Stimulated activated CD4-positive, alpha-beta T cell treated with anti-CD3 and anti-CD28 coated beads, Interleukin-2, amount 100 ng/mL, for 4 hours (primary cell): ENCODE results near the gene TMC6.
"Not testable (repeated sequence)": the region's sequence is repeated elsewhere in the genome, so short reads cannot be mapped to it uniquely, and the experiment has no call there.

Experiments used
- DNase-seq: peaks from one replicate; pipeline ENCODE4 v3.0.0-alpha.2; 2020; ENCODE audit warnings: low read depth

Gene TMC6

DNA sequence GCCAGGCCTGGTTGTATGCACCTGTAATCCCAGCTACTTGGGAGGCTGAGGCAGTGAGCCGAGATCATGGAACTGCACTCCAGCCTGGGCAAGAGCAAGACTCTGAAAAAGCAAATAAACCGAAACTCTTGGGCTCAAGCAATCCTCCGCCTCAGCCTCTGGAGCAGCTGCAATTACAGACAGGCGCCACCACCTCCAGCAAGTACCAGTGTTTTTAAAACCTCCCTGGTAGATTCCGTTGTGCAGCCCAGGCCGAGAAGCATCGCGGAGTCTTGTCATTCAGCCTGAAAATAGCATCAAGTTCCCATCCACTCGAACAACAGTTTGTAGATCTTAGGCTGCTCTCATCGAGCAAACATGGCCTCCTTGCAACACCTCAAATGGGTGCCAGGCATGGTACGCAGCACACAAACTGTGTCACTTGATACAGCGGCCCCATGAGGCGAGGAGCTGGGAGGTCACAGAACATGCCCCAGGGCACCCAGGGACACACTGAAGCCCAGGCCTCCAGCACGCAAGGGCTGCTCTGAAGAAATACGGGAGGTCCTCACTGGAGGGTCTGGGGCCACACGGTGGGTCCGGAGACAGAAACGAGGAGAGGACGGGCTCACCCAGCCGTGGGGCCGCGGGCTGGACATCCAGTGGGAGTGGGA lies 18.1 kb downstream of the TMC6 start:
- no peak for DNase-seq

DNA sequence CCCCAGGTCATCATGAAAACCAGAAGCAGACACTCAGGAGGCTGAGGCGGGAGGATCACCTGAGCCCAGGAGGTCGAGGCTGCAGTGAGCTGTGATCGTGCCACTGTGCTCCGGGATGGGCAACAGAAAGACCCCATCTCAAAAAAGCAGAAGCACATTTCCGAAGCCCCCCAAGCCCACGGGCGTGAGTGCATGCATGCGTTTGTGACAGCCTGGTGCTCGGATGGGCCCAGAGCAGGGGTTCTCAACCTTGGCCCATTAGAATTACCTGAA lies 19.1 kb downstream of the TMC6 start:
- DNase-seq, result no peak

DNA sequence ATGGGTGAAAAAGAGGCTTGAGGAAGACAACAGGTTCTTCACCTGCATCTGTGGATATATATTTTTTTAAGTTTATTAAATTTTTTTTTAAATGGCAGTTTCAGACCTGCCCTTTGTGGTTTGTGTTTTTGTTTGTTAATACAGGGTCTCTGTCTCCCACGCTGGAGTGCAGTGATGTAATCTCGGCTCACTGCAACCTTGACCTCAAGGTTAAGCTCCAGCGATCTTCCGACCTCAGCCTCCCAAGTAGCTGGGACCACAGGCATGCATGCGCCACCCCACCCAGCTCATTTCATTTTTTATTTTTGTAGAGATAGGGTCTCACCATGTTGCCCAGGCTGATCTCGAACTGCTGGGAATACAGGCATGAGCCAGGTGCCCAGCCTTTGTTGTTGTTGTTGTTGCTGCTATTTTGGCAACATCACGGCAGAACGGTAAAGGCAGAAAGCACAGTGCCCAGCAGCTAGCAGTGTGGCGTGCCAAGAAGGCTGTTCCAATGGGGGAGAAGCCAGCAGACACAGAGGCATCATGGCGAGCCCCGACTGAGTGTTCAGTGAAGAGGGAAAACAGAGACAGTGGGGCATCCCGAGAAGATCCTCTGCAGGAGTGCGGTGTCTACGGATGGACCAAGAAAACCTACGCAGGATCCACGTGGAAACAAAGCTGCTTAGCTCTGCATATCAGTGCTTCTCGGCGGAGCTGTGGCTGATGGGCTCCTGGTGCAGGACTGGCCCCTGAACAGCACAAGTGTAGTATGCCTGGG lies 19.6 kb downstream of the TMC6 start:
- no peak for DNase-seq

DNA sequence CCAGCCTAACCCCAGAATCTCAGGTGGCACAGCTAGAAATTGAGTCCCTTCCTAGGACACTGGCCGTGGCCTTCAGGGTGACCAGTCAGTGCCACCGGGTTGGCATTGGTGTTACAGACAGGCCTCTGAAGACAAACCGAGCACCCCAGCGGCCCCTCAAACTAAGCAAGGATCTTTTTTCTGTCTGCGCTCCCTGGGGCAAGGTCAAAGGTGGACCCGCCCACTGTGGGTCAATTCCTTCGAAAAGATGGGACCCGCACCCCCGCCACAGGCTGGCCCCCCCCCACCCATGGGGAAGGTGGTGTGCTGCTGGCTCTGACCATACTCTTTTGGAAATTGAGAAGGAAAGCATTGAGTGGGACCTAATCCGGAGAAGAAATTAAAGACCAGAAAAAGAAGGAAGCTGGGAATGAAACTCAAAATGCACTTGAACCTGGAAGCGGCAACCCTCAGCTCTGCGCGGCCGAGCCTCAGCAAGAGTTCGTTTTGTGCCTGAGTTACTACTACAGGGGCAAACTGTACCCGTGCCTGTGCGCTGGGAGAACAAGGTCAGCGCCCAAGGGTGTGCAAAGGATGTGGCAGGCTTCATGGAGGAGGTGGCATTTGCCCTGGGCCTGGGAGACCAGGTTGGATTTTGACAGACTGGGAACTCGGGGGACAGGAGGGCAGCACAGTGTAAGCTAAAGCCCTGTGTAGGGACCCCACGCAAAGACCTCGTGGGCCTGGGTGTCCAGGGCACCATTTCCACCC lies 20.4 kb downstream of the TMC6 start:
- DNase-seq, result no peak

DNA sequence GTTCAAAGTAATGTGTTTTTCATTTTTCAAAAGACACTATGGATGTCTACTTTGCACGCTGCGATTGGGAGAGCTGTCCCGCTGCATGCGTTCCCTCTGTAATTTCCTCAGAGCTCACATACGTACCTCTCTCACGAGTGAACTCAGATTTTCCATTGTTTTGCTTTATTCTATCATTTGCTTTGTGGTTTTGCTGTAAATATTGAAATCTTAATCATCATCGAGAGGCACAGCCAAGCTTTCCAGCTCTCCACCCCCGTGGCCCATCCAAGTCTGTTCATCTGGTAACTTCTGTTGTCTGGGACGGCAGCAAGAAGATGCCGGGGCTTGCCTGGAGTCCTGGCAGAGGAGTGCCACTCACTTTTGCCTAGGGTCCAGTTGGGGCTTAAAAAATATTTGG lies 21.1 kb downstream of the TMC6 start:
- DNase-seq, result no peak

DNA sequence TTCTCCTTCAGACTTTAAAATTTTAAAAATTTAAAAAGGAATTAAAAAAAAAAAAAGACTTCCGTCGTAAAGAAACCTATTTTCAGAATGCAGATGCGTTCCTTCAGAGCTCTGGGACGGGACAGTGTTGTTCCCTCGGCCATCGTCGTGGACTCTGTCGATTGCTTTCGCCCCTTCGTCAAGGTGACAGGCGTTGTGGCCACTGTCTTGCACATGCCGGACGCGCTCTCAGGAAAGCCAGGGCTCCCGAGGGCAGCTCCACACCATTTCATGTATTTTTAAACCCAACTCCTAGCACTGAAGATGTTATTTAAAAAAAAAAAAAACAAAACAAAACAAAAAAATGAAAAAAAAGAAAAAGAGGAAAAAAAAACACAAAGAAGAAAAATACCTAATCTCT lies 22.3 kb downstream of the TMC6 start:
- no peak for DNase-seq

DNA sequence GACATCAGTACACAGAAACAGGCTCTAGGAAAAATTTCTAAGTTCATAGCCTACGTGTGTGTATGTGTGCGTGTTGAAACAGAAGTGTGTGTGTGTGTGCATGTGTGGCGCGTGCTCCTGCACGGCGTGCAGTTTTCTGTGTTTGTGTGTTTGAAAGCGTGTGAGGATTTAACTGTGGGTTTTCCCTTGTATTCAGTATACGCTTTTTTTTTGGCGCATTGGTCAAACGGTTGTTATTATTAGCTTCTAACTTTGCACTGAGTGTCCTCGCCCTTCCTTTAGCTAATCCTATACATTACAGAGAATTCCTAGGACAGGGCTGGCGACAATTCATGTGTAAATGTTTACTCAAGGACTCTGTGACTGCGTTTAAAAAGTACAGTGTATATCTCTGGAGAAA lies 23.0 kb downstream of the TMC6 start:
- DNase-seq, result no peak

DNA sequence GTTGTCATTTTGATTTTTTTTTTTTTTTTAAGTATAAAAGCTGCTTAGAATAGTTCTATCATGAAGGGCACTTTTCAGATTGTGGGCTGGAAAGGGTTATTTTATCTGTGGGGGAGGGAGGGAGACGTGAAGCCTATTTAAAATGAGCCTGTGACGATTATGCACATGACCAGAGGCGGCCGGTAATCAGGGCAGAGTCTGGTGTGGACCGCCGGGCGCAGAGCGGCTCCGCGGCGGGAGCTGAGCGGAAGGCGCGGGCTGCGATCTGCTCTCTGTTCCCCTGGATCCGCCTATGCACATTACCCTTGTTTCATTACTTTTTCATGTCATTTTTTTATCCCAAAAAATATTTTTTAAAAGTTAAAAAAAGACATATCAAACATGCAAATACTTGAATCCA lies 23.5 kb downstream of the TMC6 start:
- no peak for DNase-seq

DNA sequence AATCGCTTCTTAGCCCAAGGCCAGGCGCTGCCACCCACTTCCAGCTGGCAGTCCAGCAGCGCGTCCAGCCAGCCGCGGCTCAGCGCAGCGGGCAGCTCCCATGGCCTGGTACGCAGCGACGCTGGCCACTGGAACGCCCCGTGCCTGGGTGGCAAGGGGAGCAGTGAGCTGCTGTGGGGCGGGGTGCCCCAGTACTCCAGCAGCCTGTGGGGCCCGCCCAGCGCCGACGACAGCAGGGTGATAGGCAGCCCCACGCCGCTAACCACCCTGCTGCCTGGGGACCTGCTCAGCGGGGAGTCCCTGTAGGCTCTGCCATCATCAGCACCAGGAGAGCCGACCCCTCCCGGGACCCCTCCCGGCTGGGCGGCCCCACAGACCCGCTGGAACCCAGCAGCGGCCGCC lies 24.0 kb downstream of the TMC6 start:
- DNase-seq, result no peak

DNA sequence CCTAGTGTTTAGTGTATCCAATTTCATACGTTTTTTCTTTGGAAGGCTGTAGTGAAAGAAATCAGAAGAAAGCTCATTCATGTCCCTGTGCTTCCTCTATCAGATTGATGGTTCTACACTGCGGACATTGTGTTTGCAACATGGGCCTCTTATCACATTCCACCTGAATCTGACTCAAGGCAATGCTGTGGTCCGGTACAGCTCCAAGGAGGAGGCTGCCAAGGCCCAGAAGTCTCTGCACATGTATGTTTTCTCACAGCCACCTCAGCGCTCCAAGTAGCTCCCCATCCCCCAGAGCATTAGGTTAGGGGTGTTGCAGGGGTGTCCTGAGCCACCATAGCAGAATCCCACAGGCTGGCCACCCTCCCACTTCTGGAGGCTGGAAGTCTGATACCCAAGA lies 25.2 kb downstream of the TMC6 start:
- no peak for DNase-seq

DNA sequence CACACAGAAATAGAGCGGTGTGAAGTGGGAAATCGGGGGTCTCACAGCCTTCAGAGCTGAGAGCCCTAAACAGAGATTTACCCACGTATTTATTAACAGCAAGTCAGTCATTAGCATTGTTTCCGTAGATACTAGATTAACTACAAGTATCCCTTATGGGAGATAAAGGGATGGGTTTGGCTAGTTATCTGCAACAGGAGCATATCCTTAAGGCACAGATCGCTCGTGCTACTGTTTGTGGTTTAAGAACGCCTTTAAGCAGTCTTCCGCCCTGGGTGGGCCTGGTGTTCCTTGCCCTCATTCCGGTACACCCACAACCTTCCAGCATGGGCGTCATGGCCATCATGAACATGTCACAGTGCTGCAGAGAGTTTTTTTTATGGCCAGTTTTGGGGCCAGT lies 27.0 kb downstream of the TMC6 start:
- DNase-seq, result no peak

DNA sequence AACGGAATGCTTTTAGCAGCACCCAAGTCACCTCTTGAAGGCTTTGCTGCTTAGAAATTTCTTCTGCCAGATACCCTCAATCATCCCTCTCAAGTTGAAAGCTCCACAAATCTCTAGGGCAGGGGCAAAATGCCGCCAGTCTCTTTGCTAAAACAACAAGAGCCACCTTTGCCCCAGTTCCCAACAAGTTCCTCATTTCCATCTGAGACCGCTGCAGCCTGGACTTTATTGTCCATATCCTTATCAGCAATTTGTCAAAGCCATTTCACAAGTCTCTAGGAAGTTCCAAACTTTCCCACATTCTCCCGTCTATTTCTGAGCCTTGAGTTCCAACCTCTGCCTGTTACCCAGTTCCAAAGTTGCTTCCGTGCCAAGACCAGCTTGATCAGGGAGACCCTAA lies 27.4 kb downstream of the TMC6 start:
- DNase-seq, result no peak

DNA sequence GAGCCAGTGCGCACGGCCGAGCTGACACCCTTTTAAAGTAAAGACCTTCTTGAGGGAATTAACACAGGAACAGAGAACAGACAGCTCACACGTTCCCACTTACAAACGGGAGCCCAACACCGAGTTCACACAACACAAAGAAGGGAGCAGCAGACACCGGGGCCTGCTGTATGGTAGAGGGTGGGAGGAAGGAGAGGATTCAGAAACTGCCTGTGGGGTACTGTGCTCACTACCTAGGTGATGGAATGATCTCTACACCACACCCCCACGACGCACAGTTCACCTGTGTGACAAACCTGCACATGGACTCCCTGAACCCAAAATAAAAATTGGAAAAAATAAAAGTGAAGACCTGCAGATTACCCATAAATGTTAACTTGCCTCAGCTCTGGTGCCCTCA lies 32.5 kb downstream of the TMC6 start:
- DNase-seq, result no peak

DNA sequence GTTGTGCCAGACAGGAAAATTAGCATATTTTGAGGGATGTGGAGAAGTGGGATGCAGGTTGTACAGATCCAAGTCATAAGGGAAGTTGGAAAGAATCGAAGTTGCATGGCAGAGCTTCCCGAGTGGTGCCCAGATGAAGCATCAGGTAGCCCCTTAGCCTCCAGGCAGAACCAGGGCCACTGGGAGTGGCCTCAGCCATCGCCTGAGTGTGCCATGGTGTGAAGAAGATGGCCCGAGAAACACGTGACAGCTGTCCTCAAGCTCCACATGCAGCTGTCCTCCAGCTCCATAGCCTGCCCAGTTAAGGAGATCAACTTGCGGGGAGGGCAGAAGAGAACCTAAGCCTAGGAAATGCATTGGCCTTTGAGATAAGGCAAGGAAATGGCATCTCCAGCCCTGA lies 33.5 kb downstream of the TMC6 start:
- no peak for DNase-seq

DNA sequence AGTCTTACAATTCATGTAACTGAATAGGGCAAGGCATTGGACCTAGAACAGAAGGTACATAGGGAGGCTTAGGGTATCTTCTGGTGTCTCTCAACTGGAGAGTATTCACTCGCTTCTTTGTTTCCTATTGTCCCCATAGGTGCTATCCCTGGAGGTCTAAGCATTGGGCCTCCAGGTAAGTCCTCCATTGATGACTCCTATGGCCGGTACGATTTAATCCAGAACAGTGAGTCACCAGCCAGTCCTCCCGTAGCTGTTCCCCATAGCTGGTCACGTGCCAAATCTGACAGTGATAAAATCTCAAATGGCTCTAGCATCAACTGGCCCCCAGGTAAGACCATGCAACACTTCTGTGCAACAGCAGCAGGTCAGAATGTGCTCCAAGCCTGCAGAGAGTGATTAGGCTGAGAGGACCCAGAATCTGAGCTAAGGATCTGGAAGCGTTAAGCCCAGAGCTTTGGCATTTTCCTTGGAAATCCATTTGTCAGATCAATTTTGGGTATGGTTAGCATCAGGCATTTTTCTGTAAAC lies 35.7 kb downstream of the TMC6 start:
- DNase-seq, result no peak

DNA sequence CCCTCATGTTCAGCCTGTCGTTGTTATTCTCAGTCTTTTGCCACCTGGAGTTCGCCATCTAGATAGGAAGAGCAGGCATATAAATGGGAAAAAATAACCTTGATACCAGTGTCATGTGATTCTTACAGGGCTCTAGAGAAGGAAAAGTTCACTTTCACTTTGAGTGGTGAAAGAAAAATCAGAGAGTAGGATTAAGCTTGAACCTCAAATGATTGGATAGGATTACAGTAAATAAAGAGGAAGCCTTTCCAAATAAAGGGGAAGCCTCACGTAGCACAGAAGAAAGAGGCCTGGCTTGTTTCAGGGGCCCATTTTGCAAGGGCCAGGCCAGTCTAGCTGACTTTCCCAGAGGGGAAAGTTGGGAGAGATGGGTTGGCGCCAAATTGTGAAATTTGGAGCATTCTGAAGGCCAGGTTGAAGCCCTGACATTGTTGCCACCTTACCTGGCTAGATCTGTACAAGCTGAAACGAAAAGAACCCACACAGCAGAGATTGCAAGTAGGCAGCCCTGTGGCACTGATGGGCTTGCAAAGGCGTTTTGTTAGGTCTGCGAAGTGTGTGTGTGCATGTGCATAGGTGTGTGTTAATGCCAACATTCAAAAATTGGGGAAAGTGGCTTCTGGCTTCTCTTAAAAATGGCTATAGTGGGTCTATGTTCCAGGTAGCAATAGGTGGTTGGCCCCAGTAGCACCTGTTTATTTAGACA lies 38.8 kb downstream of the TMC6 start:
- DNase-seq, result no peak

DNA sequence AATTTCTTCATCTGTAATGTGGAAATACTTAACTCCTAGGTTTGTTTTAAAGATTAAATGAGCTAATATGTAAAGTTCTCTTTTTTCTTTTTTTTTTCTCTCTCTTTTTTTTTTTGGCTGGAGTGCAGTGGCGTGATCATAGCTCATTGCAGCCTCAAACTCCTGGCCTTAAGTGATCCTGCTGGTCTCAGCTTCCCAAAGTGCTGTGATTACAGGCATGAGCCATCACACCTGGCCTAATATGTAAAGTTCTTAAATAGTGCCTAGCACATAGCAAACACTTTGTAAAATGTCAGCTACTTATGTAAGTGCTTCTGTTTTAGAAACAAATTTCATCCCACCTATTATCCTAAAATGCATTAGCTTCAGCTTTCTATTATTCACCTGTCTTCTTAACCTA lies 40.0 kb downstream of the TMC6 start:
- no peak for DNase-seq

DNA sequence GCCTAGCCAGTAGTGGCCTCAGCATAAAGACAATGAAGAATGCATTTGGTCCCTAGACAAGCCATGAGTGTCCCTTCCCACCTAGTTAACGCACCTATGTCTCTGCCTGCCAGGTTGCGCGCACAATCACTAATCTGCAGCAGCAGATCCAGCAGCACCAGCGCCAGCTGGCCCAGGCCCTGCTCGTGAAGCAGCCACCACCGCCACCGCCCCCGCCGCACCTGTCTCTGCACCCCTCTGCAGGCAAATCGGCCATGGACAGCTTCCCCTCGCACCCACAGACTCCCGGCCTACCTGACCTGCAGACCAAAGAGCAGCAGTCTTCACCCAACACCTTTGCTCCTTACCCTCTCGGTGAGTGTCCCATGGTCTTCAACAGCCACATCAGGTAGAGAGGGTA lies 41.8 kb downstream of the TMC6 start:
- no peak for DNase-seq

DNA sequence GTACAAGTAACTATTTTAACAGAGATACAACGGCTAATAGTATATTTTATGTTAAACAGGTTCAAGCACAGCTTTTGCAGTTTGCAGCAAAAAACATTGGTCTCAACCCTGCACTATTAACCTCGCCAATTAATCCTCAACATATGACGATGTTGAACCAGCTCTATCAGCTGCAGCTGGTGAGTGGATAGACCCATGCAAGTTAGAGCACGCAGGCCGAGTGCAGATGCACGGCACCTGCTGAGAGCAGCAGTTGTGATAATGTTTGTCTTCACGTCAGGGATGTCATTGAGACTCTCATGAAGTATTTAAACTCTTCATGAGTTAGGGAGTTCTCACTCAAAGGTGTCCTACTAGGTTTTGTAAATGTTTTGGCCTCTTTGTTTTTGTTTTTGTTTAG lies 45.6 kb downstream of the TMC6 start:
- DNase-seq, result no peak

DNA sequence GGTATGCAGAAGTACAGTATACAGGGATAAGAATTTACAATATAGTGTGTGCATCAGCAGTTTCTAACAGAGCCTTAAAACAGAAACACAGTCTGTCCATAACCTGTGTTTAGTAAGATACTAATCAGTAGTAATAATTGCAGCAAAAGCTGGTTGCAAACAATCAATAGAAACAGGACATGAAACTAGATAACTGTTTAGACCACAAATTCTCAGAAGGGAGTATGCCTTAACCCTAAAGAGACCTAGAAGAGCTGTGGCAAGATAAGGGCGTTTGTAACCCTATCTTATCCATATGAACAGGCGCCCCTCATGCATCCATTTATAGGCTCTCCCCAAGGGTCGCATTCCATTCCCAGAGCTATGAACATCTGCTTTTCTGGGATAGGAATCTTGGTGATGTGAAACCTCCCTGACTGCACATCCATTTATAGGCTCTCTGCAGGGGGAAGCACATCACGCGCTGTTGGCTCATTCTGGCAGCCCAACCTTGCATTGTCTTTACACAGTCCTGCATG lies 46.1 kb downstream of the TMC6 start:
- DNase-seq, result not testable (repeated sequence)

DNA sequence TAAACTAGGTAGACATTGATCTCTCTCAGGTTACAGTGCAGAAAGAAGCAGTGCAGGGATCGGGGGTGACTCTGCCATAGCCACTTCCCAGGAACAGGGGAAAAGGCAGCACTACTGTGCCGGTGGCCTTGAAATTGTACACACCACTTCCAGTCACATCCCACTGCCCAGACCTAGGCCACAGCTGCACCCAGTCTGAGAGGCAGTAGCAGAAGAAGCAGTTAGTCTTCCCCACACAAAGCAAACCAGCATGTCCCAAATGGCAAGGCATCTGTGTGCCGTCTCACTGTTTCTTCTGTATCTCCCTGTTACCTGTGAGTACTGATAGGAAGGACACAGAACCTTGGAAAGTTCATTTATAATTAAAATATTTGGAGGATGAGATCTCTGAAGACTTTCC lies 47.0 kb downstream of the TMC6 start:
- no peak for DNase-seq

DNA sequence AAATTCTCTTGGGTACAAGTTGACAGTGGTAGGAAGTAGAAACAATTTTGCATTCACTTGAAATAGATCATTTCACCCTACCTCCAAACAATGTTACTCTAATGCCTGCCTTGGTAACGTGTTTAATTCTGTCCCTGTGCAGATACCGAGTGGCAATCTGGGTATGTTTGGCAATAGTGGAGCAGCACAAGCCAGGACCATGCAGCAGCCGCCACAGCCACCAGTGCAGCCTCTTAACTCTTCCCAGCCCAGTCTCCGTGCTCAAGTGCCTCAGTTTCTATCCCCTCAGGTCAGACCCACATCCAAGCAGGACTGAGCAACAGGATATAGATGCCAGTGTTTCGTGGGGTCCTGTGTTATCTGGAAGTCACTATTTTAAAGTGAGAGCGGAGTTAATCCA lies 49.3 kb downstream of the TMC6 start:
- DNase-seq, result no peak

DNA sequence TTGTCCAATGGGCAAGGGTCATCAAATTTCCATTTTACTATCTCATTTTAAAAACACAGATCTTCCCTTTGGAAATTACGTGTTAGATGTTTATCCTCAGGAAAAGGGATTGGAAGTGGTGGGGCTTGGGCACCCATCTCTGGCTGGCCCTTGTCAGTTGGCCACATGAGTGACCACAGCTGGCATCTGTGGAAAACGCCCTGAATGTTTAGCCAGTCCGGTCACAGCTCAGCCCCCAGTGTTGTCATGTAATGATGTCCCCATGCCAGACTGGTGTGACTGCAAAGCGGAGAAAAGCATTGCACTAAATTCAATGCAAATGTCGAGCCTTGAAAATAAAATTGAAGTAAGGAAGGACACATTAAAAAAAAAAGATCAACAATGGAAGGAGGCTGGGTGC lies 53.0 kb downstream of the TMC6 start:
- DNase-seq, result no peak
